Activated CD8-positive, alpha-beta T cell treated with anti-CD3 and anti-CD28 coated beads, Interleukin-2, amount 10 ng/mL, durations not matched to agents 7 days and 5 days (primary cell): Measurements from ENCODE around the gene ZAP70. TPM values are rescaled to one million over a fixed set of nuclear protein-coding genes. Genes with fewer than 3 reads are reported as not detected.

Experiments
- total RNA-seq, 2 experiments: library from RNA; stranded (reverse); gene quantifications; one replicate each; pipeline ENCODE4 v1.2.3, GENCODE V29; 2021

ZAP70 gene
- total RNA-seq, 2 experiments from 2014 or later, result 268 to 297 TPM

Other genes starting within 250 kb of the ZAP70 start
- gene ANKRD36B, start 123.7 kb upstream of the ZAP70 start, total RNA-seq, result 10 to 100 TPM; 51.3 to 59.2 TPM
- gene COX5B, start 67.5 kb upstream of the ZAP70 start, total RNA-seq, result 100 to 1,000 TPM; 215 to 216 TPM
- gene ACTR1B, start 49.5 kb upstream of the ZAP70 start, total RNA-seq, result 10 to 100 TPM; 73.2 to 74.3 TPM
- gene C2orf92, start 43.9 kb upstream of the ZAP70 start, total RNA-seq, result 1 to 10 TPM; 4.0 to 5.5 TPM